ENCODE results near the gene ZNF521. TPM values are rescaled to one million over a fixed set of nuclear protein-coding genes. Genes with fewer than 3 reads are reported as not detected.

Gene ZNF521
- total RNA-seq, 1 donor from 2014 or later = 8.4 TPM

GRCh38 chr18:25123438-25124232 lies 228.3 kb downstream of the ZNF521 start:
- DNase-seq = no peak

- DNase-seq = no peak
Observed at GRCh38 chr18:25121442-25121841, 230.5 kb downstream of the ZNF521 start.

DNA sequence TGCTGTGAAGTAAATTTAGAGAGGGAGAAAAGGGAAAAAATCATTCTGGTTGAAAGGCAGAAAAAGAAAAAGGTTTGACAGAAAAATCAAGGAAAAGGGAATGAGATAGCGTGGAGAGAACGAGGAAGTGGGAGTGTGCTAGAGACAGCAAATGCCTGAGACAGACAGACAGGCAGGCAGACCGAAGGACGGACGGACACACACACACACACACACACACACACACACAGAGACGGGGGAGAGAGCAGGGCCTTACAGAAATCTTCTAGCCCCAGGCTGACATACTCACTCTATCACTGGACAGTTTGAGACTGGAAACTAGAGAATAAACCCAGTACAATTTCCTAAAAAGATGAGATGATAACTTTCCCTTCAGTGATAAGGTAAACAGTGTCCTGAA lies 238.4 kb downstream of the ZNF521 start:
- DNase-seq = no peak

DNA sequence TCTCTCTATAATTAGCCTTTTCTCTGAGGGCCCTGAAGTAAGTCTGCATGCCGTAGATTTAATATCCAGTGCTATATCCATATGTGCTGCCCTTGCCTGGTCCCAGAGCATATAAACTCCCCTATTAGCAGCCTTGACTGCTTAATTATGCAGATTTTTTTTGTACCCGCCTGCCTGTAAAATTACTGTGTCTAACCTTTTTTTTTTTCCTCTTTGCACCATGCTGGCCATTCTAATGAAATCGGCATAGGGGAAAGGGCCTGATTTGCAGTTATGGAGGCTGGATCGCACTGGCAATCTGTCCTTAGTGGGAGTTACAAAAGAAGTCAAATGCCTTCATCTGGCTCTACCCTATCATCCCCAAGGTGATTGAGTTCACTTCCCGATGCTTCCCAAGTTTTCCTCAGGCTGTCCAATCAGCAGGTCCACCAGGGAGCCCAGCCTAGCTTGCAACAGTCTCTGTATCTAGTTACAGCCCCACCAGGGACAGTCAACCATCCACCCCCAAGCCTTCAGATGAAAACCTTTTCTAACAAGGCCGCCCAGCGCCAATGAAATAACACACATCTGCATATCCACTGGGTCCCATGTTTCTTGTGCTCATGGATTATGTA lies 239.0 kb downstream of the ZNF521 start:
- no peak for DNase-seq

GRCh38 chr18:25111377-25112288 lies 240.3 kb downstream of the ZNF521 start:
- DNase-seq = no peak

DNA sequence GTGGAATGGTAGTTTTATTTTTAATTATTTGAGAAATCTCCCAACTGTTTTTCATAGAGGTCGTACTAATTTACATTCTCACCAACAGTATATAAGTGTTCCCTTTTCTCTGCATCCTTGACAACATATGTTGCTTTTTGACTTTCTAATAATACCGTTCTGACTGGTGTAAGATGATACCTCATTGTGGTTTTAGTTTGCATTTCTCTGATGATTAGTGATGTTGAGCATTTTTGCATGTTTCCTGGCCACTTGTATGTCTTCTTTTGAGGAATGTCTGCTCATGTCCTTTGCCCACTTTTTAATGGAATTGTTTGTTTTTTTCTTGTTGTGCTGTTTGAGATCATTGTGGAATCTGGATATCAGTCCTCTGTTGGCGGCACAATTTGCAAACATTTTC lies 242.5 kb downstream of the ZNF521 start:
- no peak for DNase-seq

DNA sequence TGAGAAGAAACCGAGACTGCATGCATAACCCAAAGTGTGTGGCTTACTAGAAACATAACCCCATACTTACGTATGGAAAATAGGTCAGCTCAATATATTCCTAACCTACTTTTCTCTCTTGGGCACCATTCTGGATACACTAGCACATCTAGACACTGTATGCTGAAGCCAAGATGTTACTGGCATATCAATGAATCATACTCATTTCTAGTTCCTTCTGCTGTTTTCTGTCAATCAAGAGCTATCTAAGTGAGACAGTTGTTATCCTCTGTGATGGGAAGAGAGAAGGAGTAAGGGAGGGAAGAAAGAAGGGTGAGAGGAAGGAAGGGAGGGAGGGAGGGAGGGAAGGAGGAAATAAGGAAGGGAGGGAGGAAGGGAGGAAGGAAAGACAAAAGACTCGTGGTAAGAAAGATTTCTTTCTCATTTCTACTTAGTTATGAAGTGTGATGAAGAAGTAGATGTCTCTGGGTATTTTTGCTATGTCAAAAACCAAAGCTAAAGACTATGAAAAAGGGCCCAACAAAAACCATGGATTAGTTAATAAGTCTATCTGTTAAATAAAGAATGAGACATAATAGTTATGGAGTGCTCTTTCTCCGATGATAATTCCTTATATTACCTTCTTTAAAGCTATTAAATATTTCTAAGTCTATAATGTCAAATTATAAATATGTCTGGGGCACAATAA lies 248.4 kb downstream of the ZNF521 start:
- no peak for DNase-seq

- DNase-seq = no peak
Observed at GRCh38 chr18:25102662-25103061, 249.3 kb downstream of the ZNF521 start.

DNA sequence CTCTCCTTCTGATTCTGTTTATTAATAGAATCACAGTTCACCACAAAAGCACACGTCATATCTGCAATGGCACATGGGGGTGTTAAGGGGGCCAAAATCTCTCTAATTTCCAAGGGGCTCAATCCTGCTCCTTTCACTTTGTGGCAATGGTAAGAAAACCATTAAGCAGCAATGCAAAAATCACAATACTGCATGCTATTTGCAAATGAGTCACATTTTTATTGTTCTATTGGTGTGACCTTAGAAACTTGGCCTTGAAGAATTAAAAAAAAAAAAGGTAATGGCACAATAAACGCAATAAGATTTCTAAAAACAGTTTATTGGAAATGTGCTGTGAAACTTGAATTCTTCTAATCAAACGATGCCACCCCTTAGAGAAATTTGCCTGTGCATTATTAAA lies 251.5 kb downstream of the ZNF521 start:
- no peak for DNase-seq

- no peak for DNase-seq
Observed at GRCh38 chr18:25099895-25100294, 252.1 kb downstream of the ZNF521 start.

DNA sequence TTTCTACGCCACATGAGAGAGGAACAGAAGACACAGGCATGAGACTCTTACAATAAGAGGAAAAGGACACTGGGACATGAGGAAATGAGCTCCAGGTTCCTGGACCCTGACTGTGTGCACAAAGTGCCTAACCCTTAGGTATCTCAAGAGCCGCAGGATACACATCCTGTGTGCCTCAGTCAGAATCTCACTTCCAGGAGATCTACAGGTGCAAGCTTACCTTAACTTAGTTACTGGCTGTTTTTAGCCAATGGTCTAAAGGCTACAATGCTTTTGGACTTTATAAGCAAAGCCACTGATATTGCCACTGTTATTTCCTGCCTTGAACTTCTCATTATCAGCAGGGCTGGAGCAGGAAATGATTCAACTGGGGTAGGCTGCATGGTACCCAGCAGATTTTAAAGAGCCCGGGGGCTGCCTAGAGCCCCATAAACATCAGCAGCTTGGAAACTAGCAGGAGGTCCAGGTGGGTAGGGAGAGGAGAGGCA lies 254.4 kb downstream of the ZNF521 start:
- no peak for DNase-seq

- DNase-seq = no peak
Observed at GRCh38 chr18:25097057-25097456, 254.9 kb downstream of the ZNF521 start.

DNA sequence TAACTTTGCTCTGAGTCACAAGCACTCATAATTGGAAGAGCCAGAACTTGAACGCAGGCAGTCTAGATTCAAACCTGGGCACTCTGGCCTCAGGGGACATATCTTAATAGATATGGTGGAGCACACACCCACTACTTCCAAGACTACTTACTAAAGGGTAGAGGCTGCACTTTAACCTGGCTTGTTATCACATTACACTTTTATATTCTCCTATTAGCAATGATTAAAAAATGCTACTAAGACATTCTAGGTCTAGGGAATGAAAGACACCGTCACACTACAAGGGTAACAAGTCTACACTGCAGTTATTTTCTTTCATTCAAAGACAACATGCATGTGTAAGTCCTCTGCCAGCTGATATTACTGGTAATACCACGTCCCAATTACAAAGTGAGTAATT lies 258.8 kb downstream of the ZNF521 start:
- no peak for DNase-seq

GRCh38 chr18:25089470-25089869 lies 262.5 kb downstream of the ZNF521 start:
- no peak for DNase-seq

DNA sequence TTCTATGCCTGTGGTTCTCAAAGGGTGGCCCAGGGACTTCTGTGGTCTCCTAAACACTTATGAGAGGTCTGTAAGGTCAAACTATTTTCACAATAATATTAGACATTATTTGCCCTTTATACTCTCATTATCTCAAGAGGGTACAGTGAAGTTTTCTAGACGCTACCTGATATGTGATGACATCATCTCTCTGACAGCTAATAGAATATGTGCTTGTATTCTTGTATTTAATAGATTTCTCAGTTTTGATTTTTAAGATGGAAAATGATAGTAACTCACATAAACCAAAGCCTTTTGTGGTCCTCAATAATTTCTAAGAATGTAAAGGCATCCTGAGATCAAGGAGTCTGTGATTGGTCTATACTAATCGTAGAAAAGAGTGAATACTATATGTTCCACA lies 265.1 kb downstream of the ZNF521 start:
- DNase-seq = no peak

GRCh38 chr18:25081001-25081400 lies 271.0 kb downstream of the ZNF521 start:
- DNase-seq = no peak

DNA sequence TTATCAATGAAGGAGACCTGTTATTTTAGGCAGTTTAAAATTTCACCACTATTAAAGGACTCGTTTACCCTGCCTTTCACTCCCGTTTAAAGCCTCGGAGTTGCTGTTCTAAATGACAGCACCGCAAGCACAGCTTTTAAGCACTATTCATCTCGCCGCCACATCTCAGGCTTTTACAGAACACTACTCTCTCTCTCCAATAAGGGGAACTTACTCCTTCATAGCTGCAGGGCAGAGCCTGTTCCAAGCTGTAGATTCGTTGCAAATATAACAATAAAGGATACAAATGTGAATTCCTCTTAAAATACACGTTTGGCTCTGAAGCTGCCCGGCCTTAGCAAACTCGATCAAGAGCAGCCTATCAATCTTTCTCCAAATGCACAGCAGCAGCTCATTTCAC lies 271.8 kb downstream of the ZNF521 start:
- no peak for DNase-seq

DNA sequence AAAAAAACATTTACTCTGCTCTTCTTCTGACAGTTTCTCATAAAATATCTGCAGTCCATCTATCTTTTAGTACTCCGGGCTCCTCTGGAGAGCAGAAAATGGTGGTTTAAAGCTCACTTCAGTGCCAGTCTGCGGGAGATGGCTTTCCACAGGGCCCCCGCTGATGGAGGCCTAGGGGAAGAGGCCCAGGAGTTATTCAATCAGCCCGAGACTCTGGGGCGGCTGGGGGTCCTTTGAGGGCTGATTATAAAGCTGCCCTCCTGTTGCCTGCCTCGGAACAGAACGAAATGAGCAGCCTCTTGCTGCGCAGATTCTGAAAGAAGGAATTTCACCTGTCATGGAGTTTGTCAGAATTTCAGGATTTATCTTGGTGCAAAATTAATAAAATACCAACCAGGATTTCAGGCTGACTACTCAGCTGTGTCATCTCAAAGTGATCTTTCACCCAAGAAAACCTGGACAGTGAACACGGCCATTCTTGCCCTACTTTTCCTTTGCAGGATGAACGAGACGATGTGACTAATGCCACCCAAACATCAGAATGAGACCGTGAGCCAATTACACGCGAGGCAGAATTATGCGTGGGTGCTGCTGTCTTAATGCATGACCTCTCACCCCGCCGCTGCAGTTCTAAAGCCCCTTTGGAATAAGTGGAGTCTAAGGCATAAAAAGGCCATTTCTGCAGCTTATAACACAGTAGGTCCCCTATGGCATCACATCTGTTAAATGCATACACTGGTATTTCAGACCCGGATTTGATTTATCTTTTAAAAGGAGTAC lies 273.8 kb downstream of the ZNF521 start:
- no peak for DNase-seq

DNA sequence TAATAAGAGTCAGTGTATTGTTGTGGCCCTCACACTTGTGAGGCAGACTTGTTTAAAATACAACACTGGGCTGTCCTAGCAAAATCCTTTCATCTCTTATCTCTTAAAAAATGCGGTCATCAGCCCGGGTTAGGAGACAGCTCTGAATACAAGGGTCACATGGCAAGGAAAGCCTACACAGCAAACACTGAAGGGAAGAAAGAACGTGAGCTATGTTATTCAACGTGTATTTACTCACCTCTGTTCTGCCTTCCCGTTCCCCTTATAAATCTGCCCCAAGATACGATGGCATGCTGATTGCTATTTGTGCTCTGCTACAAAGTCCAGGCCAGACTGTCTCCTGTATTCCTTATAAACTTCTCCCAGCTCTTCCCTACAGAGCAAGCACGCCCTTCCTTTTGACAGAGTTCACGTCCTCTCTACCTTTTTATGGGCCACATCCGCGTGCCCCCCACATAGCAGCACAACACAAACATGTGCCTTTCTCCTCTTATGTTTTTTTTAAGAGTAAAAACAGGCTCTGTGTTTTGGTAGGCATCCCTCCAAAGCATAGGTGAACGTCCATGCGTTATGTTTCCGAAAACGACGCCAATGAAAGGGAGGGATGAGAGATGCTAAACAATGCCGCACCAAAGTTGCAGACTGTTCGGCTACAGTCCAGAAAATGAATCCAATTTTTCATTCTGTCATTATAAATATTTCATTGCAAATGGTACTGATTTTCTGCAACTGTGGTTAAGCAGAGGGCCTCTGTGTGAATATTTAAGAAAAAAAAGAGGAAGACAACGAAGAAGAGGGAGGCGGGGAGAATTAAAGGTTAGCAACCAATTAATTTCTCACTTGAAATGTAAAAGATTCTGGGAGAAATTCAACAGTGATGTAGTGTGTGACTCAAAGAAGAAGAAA lies 274.7 kb downstream of the ZNF521 start:
- no peak for DNase-seq

DNA sequence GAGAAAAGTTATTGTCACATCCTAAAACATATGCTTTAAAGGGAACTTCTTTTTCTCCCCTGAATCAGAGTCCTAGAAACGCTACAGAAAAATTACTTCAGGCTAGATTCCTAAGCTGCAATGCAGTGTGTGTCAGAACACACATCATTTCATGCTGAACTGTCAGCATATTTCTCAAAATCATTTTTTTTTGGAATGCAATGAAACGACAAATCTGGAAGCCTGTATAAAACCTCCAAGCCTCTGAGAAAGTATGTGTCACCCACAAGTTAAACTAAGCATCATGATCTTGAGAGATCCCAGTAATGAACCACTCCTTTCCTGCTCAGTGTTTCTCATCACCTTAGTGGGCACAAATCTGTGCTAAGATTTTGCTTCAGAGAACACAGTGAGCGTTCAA lies 276.2 kb downstream of the ZNF521 start:
- DNase-seq = no peak

All from occipital lobe (tissue), 2 donors.